Ovary (tissue), 3 donors: ENCODE measurements around the gene ABHD18.

Experiments used
- EP300 ChIP-seq: sonication (generic); formaldehyde crosslinking; IDR thresholded peaks from one replicate; pipeline ENCODE4 v1.6.1; 2017; ENCODE audit warnings: antibody characterized with exemption
- POLR2A ChIP-seq: fragments of 450-650 bp; IDR thresholded peaks from one replicate; pipeline ENCODE4 v1.6.1; 2017; ENCODE audit warnings: antibody characterized with exemption, mild to moderate bottlenecking, moderate library complexity
- TF ChIP-seq, protein P1 (sequence below), 3 donors: fragments of 450-650 bp in 2 of 3; fragments of 200-600 bp in 1 of 3; IDR thresholded peaks; one replicate each; pipeline versions ENCODE4 v1.5.1 to v1.8.0; 2016 to 2022; ENCODE audit warnings: antibody characterized with exemption in 3 of 3, mild to moderate bottlenecking in 1 of 3
- donor health status: DM: no; HTN: no; CAD: no.

GRCh38 chr4:127920521-127920920, 44.7 kb upstream of the ABHD18 start:
- TF ChIP-seq, protein P1, sequence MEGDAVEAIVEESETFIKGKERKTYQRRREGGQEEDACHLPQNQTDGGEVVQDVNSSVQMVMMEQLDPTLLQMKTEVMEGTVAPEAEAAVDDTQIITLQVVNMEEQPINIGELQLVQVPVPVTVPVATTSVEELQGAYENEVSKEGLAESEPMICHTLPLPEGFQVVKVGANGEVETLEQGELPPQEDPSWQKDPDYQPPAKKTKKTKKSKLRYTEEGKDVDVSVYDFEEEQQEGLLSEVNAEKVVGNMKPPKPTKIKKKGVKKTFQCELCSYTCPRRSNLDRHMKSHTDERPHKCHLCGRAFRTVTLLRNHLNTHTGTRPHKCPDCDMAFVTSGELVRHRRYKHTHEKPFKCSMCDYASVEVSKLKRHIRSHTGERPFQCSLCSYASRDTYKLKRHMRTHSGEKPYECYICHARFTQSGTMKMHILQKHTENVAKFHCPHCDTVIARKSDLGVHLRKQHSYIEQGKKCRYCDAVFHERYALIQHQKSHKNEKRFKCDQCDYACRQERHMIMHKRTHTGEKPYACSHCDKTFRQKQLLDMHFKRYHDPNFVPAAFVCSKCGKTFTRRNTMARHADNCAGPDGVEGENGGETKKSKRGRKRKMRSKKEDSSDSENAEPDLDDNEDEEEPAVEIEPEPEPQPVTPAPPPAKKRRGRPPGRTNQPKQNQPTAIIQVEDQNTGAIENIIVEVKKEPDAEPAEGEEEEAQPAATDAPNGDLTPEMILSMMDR (IDR thresholded peaks at IDR 0.05): no peak
- no peak for TF ChIP-seq POLR2A
- TF ChIP-seq EP300: no peak
